ENCODE measurements around the gene BATF3.
"Not testable (repeated sequence)": the region's sequence is repeated elsewhere in the genome, so short reads cannot be mapped to it uniquely, and the experiment has no call there.

Gene BATF3

GRCh38 chr1:212699625-212700222 lies at the start of gene BATF3:
TSS of gene BATF3 (minus strand) at chr1:212699840. CDS start at chr1:212699762, 78 bp downstream.
- DNase-seq (ENCODE audit: low spot score), result peak; percentile 78

- DNase-seq (ENCODE audit: low spot score), result no peak
These were observed 46.9 kb upstream of the BATF3 start for GRCh38 chr1:212746546-212746945.

GRCh38 chr1:212745303-212745702 lies 45.7 kb upstream of the BATF3 start:
- DNase-seq (ENCODE audit: low spot score), result no peak

DNA sequence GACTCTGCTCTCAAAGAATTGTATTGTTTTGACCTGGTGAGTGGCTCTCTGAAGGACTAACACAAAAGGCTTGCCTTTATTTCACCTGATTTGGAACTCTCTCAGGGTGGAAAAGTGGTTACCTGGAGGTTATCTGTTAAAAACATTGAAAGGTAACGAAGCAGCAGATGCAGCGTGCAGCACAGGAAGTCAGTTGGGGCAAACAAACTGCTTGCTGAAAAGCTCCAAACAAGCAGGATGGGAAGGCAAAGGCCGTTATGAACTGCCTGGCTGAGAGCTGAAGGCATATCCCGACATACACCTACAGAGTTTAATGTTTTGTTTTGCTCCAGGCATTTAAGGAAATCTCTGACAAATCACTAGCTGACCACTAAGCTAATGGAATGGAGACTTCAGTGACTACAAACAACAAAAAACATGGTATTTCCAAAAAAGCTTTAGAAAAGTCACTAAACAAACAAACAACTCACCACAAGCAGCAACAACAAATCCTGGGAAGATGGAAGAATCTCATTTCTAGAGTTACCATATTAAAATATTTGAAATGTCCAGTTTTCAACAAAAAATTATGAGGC lies 44.3 kb upstream of the BATF3 start:
- DNase-seq (ENCODE audit: low spot score), result no peak

GRCh38 chr1:212738330-212738729 lies 38.7 kb upstream of the BATF3 start:
- DNase-seq (ENCODE audit: low spot score), result no peak

DNA sequence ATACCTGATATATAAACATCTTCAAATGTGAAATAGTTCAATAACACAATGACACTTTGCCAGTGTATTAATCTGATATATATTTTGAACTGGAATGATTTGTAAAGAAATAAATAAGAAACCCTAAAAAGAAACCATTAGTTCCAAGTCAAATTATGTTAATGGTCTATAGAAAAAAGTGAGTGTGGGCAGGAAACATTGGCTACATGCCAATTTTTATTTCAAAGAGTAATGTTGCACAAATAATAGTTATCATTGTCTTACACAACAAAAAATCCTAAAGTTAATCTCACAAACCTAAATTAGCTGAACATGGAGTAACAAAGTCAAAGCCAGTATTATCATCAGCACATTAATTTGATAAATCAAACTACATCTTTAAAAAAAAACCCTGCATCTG lies 37.9 kb upstream of the BATF3 start:
- no peak for DNase-seq (ENCODE audit: low spot score)

DNA sequence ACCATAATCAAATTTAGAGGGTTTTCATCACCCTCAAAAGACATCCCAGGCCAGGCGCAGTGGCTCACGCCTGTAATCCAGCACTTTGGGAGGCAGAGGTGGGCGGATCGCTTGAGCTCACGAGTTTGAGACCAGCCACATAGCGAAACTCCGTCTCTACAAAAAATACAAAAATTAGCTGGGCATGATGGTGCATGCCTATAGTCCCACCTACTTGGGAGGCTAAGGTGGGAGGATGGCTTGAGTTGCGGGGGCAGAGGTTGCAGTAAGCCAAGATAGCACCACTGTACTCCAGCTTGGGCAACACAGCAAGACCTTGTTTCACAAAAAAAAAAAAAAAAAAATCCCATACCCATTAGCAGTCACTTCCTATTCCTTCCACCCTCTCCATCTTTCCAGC lies 33.5 kb upstream of the BATF3 start:
- no peak for DNase-seq (ENCODE audit: low spot score)

- no peak for DNase-seq (ENCODE audit: low spot score)
These were observed 32.0 kb upstream of the BATF3 start for GRCh38 chr1:212731630-212732029.

DNA sequence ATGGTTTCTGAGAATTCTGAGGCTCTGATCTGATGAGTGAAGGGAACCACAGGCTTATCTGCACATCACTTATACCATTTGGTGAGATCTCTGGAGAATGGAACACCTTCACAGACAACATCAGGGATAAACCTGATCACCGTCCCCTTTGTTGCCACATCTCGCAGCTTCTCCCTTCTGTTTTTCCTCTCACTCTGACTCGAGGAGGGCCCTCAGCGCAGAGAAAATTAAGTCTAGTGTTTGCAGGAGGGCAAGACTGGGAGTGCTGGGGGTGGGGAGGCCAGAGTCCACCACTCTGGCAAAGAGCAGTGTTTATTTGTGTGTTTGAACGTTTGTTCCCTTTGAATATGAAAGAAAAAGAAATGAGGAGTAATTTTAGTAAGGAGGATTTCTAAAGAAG lies 29.0 kb upstream of the BATF3 start:
- no peak for DNase-seq (ENCODE audit: low spot score)

- DNase-seq (ENCODE audit: low spot score), result peak; percentile 44
These were observed 27.9 kb upstream of the BATF3 start for GRCh38 chr1:212727386-212728181.

DNA sequence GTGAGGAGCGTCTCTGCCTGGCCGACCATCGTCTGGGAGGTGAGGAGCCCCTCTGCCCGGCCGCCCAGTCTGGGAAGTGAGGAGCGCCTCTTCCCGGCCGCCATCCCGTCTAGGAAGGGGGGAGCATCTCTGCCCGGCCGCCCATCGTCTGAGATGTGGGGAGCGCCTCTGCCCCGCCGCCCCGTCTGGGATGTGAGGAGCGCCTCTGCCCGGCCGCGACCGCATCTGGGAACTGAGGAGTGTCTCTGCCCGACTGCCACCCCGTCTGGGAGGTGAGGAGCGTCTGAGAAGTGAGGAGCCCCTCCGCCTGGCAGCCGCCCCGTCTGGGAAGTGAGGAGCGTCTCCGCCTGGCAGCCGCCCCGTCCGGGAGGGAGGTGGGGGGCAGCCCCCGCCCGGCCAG lies 25.0 kb upstream of the BATF3 start:
- not testable (repeated sequence) for DNase-seq (ENCODE audit: low spot score)

DNA sequence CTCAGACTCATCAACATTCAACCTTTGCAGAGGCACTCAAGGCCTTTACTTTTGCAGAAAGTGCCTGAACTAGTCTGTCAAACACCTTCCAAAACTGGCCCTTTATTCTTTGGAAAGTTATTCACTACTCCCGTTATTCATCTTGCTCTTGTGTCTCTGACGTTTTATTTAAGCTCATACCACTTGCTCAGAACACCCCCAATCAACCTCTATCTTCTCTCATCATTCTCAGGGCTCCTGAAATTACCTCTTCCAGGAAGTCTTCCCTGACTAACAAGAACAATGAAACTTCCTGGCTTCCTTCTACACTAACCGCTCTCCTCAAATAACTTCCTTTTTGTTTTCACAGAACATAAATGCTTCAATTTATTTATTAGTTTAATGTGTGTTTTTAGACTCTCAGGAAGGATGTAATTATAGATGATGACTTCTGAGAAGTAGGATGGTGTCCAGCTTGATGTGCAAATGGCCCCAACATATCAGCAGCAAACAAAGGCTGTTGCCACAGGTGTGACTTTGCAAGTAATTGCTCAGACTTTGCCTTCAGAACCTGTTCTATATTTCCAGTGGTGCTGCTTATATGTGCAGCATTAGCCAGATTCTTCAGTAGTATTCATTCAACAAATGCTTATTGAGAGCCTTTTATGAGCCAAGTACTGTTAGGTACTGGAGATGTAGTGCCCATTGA lies 22.8 kb upstream of the BATF3 start:
- no peak for DNase-seq (ENCODE audit: low spot score)

GRCh38 chr1:212721388-212722247 lies 22.0 kb upstream of the BATF3 start:
- DNase-seq (ENCODE audit: low spot score), result peak; percentile 75

DNA sequence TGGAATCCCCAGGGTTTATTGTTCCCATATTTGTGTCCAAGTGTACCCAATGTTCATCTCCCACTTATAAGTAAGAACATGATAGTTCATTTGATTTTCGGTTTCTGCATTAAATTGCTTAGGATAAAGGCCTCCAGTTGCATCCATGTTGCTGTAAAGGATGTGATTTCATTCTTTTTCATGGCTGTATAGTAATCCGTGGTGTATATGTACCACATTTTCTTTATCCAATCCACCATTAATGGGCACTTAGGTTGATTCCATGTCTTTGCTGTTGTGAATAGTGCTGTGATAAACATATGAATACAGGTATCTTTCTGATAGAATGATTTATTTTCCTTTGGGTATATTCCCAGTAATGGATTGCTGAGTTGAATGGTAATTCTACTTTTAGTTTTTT lies 20.0 kb upstream of the BATF3 start:
- no peak for DNase-seq (ENCODE audit: low spot score)

DNA sequence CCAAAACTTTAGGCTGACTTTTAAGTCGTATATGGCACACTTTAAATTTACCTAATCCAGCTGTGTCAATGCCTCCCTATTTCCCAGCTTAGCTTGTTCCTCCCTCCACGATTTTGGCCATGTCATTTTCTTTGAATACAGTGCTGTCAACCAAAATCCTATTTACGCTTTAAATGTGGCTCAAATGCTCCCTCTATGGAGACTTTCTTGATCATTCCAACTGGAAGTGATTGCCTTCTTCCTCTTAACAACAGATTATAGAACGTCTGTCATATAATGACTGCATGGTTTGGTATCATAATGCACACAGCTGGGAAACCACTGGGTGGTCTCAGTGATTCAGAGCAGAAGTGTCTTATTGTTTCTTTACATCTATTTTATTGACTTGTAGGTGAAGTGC lies 18.9 kb upstream of the BATF3 start:
- peak; percentile 13 for DNase-seq (ENCODE audit: low spot score)

DNA sequence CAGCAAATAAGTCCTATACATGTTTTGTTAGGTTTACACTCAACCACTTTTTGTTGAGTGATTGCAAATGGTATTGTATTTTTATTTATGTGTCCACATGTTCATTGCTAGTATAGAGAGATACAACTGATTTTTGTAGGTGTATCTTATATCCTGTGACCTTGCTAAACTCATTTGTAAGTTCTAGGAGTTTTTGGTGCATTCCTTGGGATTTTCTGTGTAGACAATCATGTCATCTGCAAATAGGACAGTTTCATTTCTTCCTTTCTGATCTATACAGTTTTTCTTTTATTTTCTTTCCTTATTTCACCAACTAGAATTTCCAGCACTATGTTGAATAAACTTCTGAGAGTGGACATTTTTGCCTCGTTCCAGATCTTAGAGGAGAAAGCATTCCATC lies 16.5 kb upstream of the BATF3 start:
- DNase-seq (ENCODE audit: low spot score), result no peak

GRCh38 chr1:212713465-212714136 lies 14.0 kb upstream of the BATF3 start:
- no peak for DNase-seq (ENCODE audit: low spot score)

DNA sequence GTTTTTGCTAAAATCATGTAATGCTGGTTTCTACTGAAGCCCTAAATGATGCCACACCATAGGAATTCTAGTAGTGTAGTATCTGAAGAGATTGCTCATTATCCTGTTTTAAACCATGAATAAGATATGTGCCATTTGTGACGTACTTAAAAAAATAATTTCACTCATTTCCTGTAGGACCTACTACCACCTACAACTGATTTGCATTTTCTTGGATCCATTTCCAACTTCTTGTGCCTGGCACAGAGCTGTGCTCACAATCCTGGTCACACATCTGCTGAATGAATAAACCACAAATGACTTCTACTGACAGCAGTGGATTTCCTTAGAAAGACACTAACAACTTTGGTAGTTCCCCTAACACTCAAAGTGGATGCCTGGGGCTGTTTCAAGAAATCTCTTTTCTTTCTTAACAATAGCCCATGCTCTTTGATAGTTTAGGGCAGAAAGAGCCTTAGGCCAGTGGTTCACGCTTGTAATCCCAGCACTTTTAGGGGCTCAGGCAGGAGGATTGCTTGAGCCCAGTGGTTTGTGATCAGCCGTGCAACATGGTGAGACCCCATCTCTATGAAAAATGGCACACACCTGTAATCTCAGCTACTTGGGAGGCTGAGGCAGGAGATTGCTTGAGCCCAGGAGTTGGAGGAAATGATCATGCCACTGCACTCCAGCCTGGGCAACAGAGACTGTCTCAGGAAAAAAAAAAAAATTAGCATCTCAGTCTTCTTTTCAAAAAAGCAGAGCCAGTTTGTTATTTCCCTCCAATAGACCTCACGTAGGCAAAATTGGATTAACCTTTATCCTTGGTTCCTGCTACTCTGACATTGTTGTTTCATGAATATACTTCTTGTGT lies 13.0 kb upstream of the BATF3 start:
- DNase-seq (ENCODE audit: low spot score), result peak; percentile 63

DNA sequence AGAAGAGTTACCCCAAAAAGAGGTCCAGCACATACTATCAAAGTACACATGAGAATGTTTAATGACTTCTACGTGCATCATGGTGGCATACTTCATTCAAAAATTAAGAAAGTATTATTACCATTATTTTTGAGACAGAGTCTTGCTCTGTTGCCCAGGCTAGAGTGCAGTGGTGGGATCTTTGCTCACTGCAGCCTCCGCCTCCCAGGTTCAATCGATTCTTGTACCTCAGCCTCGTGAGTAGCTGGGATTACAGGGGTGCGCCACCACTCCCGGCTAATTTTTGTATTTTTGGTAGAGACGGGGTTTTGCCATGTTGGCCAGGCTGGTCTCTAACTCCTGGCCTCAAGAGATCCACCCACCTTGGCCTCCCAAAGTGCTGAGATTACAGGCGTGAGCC lies 12.3 kb upstream of the BATF3 start:
- not testable (repeated sequence) for DNase-seq (ENCODE audit: low spot score)

- no peak for DNase-seq (ENCODE audit: low spot score)
These were observed 10.9 kb upstream of the BATF3 start for GRCh38 chr1:212710566-212710965.

All from GM03348 (cell line).